Measurements from ENCODE around the gene CFAP221. TPM values are rescaled to one million over a fixed set of nuclear protein-coding genes. Genes with fewer than 3 reads are reported as not detected.

Gene CFAP221
- total and polyA plus RNA-seq, 9 donors, result 0.24 to 23.4 (median 2.4) TPM

GRCh38 chr2:119696494-119697030 lies 152.3 kb downstream of the CFAP221 start:
- Histone ChIP-seq H3K36me3 (no peaks in the 10 kb centered on the region), H3K27ac (peak overlapping the region in 1 of 2 donors; percentile 21), H3K27me3 (no peaks in the 10 kb centered on the region), H3K4me3 (no peak overlapping the region), H3K4me1 (ENCODE audit: insufficient read depth) (peaks cover 14% of the 10 kb centered on the region), H3K9me3 (no peaks in the 10 kb centered on the region)
- WGBS, 3 donors, result 86 to 87% (median 86%) methylated on average over 6 of the region's 6 CpGs
- intact Hi-C loops (cut with DNase I), result no loop called here
- no peak for TF ChIP-seq POLR2A (IDR thresholded peaks at IDR 0.05)
- no peak for TF ChIP-seq CTCF (IDR thresholded peaks at IDR 0.05)
- no peak for TF ChIP-seq EP300 (IDR thresholded peaks at IDR 0.05)
- DNase-seq, result no peak

GRCh38 chr2:119697290-119698020 lies 153.2 kb downstream of the CFAP221 start:
- Histone ChIP-seq H3K27me3 (no peaks in the 10 kb centered on the region), H3K4me3 (no peak overlapping the region), H3K36me3 (no peaks in the 10 kb centered on the region), H3K4me1 (ENCODE audit: insufficient read depth) (peaks cover 14% of the 10 kb centered on the region), H3K9me3 (no peaks in the 10 kb centered on the region), H3K27ac (no peak overlapping the region)
- DNase-seq, result no peak
- WGBS, 3 donors, result 40 to 49% (median 46%) methylated on average over 8 of the region's 8 CpGs
- intact Hi-C loops (cut with DNase I), result no loop called here
- no peak for TF ChIP-seq EP300 (IDR thresholded peaks at IDR 0.05)
- TF ChIP-seq POLR2A (IDR thresholded peaks at IDR 0.05), result no peak
- no peak for TF ChIP-seq CTCF (IDR thresholded peaks at IDR 0.05)

- H3K27ac ChIP-seq, result no peak overlapping the region
- TF ChIP-seq CTCF (IDR thresholded peaks at IDR 0.05) (no peak), POLR2A (IDR thresholded peaks at IDR 0.05) (no peak), EP300 (IDR thresholded peaks at IDR 0.05) (no peak)
- no peaks in the 10 kb centered on the region for H3K27me3 ChIP-seq
- intact Hi-C loops (cut with DNase I), result no loop called here
- DNase-seq, result no peak
- H3K36me3 ChIP-seq, result no peaks in the 10 kb centered on the region
- no peak overlapping the region for H3K4me3 ChIP-seq
- WGBS, 3 donors, result 94 to 97% (median 96%) methylated on average over 3 of the region's 3 CpGs
- H3K4me1 ChIP-seq (ENCODE audit: insufficient read depth), result peaks cover 14% of the 10 kb centered on the region
- H3K9me3 ChIP-seq, result no peaks in the 10 kb centered on the region
These were observed 154.0 kb downstream of the CFAP221 start for GRCh38 chr2:119698246-119698645.

- no peak overlapping the region for H3K4me3 ChIP-seq
- no peaks in the 10 kb centered on the region for H3K9me3 ChIP-seq
- peaks cover 14% of the 10 kb centered on the region for H3K4me1 ChIP-seq (ENCODE audit: insufficient read depth)
- intact Hi-C loops (cut with DNase I), result no loop called here
- no peaks in the 10 kb centered on the region for H3K36me3 ChIP-seq
- 76 to 83% (median 79%) methylated on average over 15 of the region's 15 CpGs for WGBS, 3 donors
- H3K27ac ChIP-seq, result no peak overlapping the region
- H3K27me3 ChIP-seq, result no peaks in the 10 kb centered on the region
- DNase-seq, result no peak
- TF ChIP-seq POLR2A (IDR thresholded peaks at IDR 0.05) (no peak), EP300 (IDR thresholded peaks at IDR 0.05) (no peak), CTCF (IDR thresholded peaks at IDR 0.05) (no peak)
These were observed 154.9 kb downstream of the CFAP221 start for GRCh38 chr2:119699016-119699606.
